ENCODE results near the gene UBR7. TPM values are rescaled to one million over a fixed set of nuclear protein-coding genes. Genes with fewer than 3 reads are reported as not detected.

Gene UBR7
- total and polyA plus RNA-seq, 2 experiments from 2014 or later = 12.4 to 45.3 TPM

GRCh38 chr14:93161411-93161940, 45.6 kb upstream of the UBR7 start:
- Histone ChIP-seq H3K4me2 (no peak overlapping the region), H3K27ac (ENCODE audit: low read depth) (no peak overlapping the region), H3K4me1 (ENCODE audit: insufficient read depth) (peaks cover 5% of the 10 kb centered on the region; the same call in 1 of the 2 replicates), H3K79me2 (replicated peaks; ENCODE audit: insufficient read depth) (no peaks in the 10 kb centered on the region), H3K27me3 (ENCODE audit: insufficient read depth) (no peaks in the 10 kb centered on the region), H3K4me3 (no peak overlapping the region), H4K20me1 (replicated peaks; ENCODE audit: insufficient read depth) (no peaks in the 10 kb centered on the region), H3K36me3 (ENCODE audit: insufficient read depth) (no peaks in the 10 kb centered on the region), H3F3A (replicated peaks; ENCODE audit: low read depth) (no peaks in the 10 kb centered on the region), H2AFZ (peak overlapping the region; percentile 59; the same call in 1 of the 2 replicates), H3K9me2 (ENCODE audit: insufficient read depth) (no peaks in the 10 kb centered on the region)
- H3K27ac Mint-ChIP-seq = no peak overlapping the region
- DNase-seq (ENCODE audit: low spot score) (no peak), ATAC-seq (no peak)
- H3K36me3 Mint-ChIP-seq (ENCODE audit: low read depth) = no peaks in the 10 kb centered on the region
- H3K4me3 Mint-ChIP-seq = no peak overlapping the region
- peaks cover 8% of the 10 kb centered on the region; the same call in 2 of the 3 replicates for H3K4me1 Mint-ChIP-seq
- H3K27me3 Mint-ChIP-seq (ENCODE audit: insufficient read depth, low read depth, poor library complexity) = peaks cover 7% of the 10 kb centered on the region
- H3K9me3 Mint-ChIP-seq = no peaks in the 10 kb centered on the region
- no peak for TF ChIP-seq JUNB (IDR thresholded peaks at IDR 0.05; ENCODE audit: unreplicated experiment)
- no peak for TF ChIP-seq ZNF462 (CRISPR knock-in tag; IDR thresholded peaks at IDR 0.05)

- H3K27me3 ChIP-seq (ENCODE audit: insufficient read depth) = no peaks in the 10 kb centered on the region
- peaks cover 5% of the 10 kb centered on the region; the same call in 1 of the 2 replicates for H3K4me1 ChIP-seq (ENCODE audit: insufficient read depth)
- ATAC-seq (no peak), DNase-seq (ENCODE audit: low spot score) (no peak)
- Mint-ChIP-seq H3K4me1 (peaks cover 6% of the 10 kb centered on the region; the same call in 2 of the 3 replicates), H3K27ac (no peak overlapping the region), H3K9me3 (no peaks in the 10 kb centered on the region; the same call in 2 of the 3 replicates), H3K36me3 (ENCODE audit: low read depth) (no peaks in the 10 kb centered on the region), H3K4me3 (no peak overlapping the region), H3K27me3 (ENCODE audit: insufficient read depth, low read depth, poor library complexity) (peaks cover 2% of the 10 kb centered on the region)
- no peaks in the 10 kb centered on the region for H3K79me2 ChIP-seq (replicated peaks; ENCODE audit: insufficient read depth)
- no peak overlapping the region for H3K4me2 ChIP-seq
- no peak overlapping the region for H3K4me3 ChIP-seq
- H3K27ac ChIP-seq (ENCODE audit: low read depth) = no peak overlapping the region
- no peaks in the 10 kb centered on the region for H3K36me3 ChIP-seq (ENCODE audit: insufficient read depth)
- H3F3A ChIP-seq (replicated peaks; ENCODE audit: low read depth) = no peaks in the 10 kb centered on the region
- H2AFZ ChIP-seq = no peak overlapping the region
- no peaks in the 10 kb centered on the region for H4K20me1 ChIP-seq (replicated peaks; ENCODE audit: insufficient read depth)
- H3K9me2 ChIP-seq (ENCODE audit: insufficient read depth) = no peaks in the 10 kb centered on the region
- TF ChIP-seq CTCF (conservative IDR thresholded peaks at IDR 0.05; ENCODE audit: low read depth in 2 of 2) (no peak), ZNF462 (CRISPR knock-in tag; IDR thresholded peaks at IDR 0.05) (no peak)
These were observed 43.5 kb upstream of the UBR7 start for GRCh38 chr14:93163564-93163963.

Data from GM23338 (cell line).